GM23338 (cell line): ENCODE results near the gene ZNF148.

Source experiments
- CREB1 ChIP-seq: fragments of 250-450 bp; sonication (Bioruptor Pico); IDR thresholded peaks from 2 replicates; pipeline ENCODE4 v1.5.0; 2020; ENCODE audit warnings: low read depth, mild to moderate bottlenecking, moderate library complexity
- EZH2 ChIP-seq: fragments of 200-600 bp; sonication (generic); IDR thresholded peaks from one replicate; pipeline ENCODE4 v1.8.0; 2017; ENCODE audit warnings: antibody characterized with exemption, mild to moderate bottlenecking, low read depth; ENCODE audit not compliant: unreplicated experiment
- EZH2phosphoT487 ChIP-seq: fragments of 200-600 bp; sonication (generic); IDR thresholded peaks from one replicate; pipeline ENCODE4 v1.8.1; 2018; ENCODE audit warnings: antibody characterized with exemption; ENCODE audit not compliant: unreplicated experiment
- JUNB ChIP-seq: IDR thresholded peaks from one replicate; pipeline ENCODE4 v1.6.1; 2016; ENCODE audit warnings: antibody characterized with exemption; ENCODE audit not compliant: unreplicated experiment
- POLR2AphosphoS5 ChIP-seq: IDR thresholded peaks from 2 replicates; pipeline ENCODE4 v1.6.1; 2016; ENCODE audit warnings: antibody characterized with exemption, low read depth
- ZNF114 ChIP-seq: fragments of 250-450 bp; sonication (Bioruptor Pico); IDR thresholded peaks from 2 replicates; pipeline ENCODE4 v1.5.0; 2020; ENCODE audit warnings: mild to moderate bottlenecking, moderate library complexity
- ZNF331 ChIP-seq: fragments of 250-450 bp; sonication (Bioruptor Pico); IDR thresholded peaks from 2 replicates; pipeline ENCODE4 v1.5.0; 2020; ENCODE audit warnings: low read depth, mild to moderate bottlenecking, moderate library complexity
- TF ChIP-seq, protein P1 (sequence below), 2 experiments: fragments of 200-600 bp in 1 of 2; sonication (generic) in 1 of 2; conservative IDR thresholded peaks; 2 replicates each; pipeline versions ENCODE4 v1.5.1 to v1.6.1; 2016 to 2017; ENCODE audit warnings: antibody characterized with exemption in 2 of 2, low read depth in 2 of 2, mild to moderate bottlenecking in 2 of 2, moderate library complexity in 1 of 2
- TF ChIP-seq, protein P2 (sequence below): IDR thresholded peaks from 2 replicates; pipeline ENCODE4 v1.6.1; 2016; ENCODE audit warnings: antibody characterized with exemption
- TF ChIP-seq, protein P3 (sequence below): IDR thresholded peaks from one replicate; pipeline ENCODE4 v1.6.1; 2018; ENCODE audit warnings: antibody characterized with exemption; ENCODE audit not compliant: unreplicated experiment

DNA sequence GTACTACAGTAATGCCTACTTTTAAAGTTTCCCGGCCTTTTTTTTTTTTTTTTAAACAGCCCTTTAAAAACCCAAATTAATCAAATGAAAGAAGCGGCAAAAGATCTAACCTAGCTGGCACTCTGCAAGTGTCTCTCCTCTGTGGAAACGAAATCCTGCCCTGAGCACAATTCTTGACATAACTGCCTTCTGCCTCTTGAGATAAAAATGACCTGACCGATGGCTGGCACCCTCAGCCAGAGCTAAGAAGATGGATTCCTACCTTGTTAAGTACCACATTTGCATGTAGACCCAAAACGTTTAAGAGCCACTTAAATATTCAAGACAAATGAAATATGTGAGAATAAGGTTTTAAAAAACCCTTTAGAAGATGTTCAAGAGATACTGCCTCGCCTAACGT, 146.0 kb downstream of the ZNF148 start:
- TF ChIP-seq, protein P1, sequence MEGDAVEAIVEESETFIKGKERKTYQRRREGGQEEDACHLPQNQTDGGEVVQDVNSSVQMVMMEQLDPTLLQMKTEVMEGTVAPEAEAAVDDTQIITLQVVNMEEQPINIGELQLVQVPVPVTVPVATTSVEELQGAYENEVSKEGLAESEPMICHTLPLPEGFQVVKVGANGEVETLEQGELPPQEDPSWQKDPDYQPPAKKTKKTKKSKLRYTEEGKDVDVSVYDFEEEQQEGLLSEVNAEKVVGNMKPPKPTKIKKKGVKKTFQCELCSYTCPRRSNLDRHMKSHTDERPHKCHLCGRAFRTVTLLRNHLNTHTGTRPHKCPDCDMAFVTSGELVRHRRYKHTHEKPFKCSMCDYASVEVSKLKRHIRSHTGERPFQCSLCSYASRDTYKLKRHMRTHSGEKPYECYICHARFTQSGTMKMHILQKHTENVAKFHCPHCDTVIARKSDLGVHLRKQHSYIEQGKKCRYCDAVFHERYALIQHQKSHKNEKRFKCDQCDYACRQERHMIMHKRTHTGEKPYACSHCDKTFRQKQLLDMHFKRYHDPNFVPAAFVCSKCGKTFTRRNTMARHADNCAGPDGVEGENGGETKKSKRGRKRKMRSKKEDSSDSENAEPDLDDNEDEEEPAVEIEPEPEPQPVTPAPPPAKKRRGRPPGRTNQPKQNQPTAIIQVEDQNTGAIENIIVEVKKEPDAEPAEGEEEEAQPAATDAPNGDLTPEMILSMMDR (conservative IDR thresholded peaks at IDR 0.05; ENCODE audit: low read depth in 2 of 2) = no peak
- TF ChIP-seq EZH2 (no peak), POLR2AphosphoS5 (no peak), EZH2phosphoT487 (no peak), ZNF114 (CRISPR knock-in tag) (no peak), JUNB (no peak), CREB1 (CRISPR knock-in tag) (no peak), ZNF331 (CRISPR knock-in tag) (no peak)
- TF ChIP-seq, protein P2, sequence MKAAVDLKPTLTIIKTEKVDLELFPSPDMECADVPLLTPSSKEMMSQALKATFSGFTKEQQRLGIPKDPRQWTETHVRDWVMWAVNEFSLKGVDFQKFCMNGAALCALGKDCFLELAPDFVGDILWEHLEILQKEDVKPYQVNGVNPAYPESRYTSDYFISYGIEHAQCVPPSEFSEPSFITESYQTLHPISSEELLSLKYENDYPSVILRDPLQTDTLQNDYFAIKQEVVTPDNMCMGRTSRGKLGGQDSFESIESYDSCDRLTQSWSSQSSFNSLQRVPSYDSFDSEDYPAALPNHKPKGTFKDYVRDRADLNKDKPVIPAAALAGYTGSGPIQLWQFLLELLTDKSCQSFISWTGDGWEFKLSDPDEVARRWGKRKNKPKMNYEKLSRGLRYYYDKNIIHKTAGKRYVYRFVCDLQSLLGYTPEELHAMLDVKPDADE = no peak
- TF ChIP-seq, protein P3, sequence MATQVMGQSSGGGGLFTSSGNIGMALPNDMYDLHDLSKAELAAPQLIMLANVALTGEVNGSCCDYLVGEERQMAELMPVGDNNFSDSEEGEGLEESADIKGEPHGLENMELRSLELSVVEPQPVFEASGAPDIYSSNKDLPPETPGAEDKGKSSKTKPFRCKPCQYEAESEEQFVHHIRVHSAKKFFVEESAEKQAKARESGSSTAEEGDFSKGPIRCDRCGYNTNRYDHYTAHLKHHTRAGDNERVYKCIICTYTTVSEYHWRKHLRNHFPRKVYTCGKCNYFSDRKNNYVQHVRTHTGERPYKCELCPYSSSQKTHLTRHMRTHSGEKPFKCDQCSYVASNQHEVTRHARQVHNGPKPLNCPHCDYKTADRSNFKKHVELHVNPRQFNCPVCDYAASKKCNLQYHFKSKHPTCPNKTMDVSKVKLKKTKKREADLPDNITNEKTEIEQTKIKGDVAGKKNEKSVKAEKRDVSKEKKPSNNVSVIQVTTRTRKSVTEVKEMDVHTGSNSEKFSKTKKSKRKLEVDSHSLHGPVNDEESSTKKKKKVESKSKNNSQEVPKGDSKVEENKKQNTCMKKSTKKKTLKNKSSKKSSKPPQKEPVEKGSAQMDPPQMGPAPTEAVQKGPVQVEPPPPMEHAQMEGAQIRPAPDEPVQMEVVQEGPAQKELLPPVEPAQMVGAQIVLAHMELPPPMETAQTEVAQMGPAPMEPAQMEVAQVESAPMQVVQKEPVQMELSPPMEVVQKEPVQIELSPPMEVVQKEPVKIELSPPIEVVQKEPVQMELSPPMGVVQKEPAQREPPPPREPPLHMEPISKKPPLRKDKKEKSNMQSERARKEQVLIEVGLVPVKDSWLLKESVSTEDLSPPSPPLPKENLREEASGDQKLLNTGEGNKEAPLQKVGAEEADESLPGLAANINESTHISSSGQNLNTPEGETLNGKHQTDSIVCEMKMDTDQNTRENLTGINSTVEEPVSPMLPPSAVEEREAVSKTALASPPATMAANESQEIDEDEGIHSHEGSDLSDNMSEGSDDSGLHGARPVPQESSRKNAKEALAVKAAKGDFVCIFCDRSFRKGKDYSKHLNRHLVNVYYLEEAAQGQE = no peak
